GM18502 (cell line): ENCODE results near the gene PTMA.

Experiments
- ATAC-seq: cut with Tn5 transposase; IDR thresholded peaks from one replicate; pipeline ENCODE4 v1.9.1; 2021; ENCODE audit warnings: mild to moderate bottlenecking; ENCODE audit not compliant: unreplicated experiment, poor library complexity

The PTMA gene

GRCh38 chr2:231714639-231715498 is 6.5 kb downstream of the PTMA start:
- ATAC-seq: no peak

- no peak for ATAC-seq
Observed at GRCh38 chr2:231715499-231715837, 7.1 kb downstream of the PTMA start.

- ATAC-seq: no peak
Observed at GRCh38 chr2:231715988-231716616, 7.8 kb downstream of the PTMA start.

GRCh38 chr2:231716666-231717280 is 8.4 kb downstream of the PTMA start:
- ATAC-seq: no peak

GRCh38 chr2:231717281-231718171 is 9.2 kb downstream of the PTMA start:
- no peak for ATAC-seq

- no peak for ATAC-seq
Observed at GRCh38 chr2:231718799-231719198, 10.5 kb downstream of the PTMA start.

- ATAC-seq: peak; percentile 15
Observed at GRCh38 chr2:231720292-231720986, 12.1 kb downstream of the PTMA start.

GRCh38 chr2:231720987-231721966 is 13.0 kb downstream of the PTMA start:
- peak; percentile 82 for ATAC-seq

GRCh38 chr2:231722721-231723307 is 14.5 kb downstream of the PTMA start:
- ATAC-seq: no peak

- no peak for ATAC-seq
Observed at GRCh38 chr2:231725476-231725875, 17.2 kb downstream of the PTMA start.

GRCh38 chr2:231726276-231726675 is 18.0 kb downstream of the PTMA start:
- no peak for ATAC-seq

GRCh38 chr2:231727621-231728020 is 19.3 kb downstream of the PTMA start:
- no peak for ATAC-seq

GRCh38 chr2:231732604-231733003 is 24.3 kb downstream of the PTMA start:
- ATAC-seq: no peak

- ATAC-seq: no peak
Observed at GRCh38 chr2:231737761-231738160, 29.4 kb downstream of the PTMA start.

- ATAC-seq: no peak
Observed at GRCh38 chr2:231743376-231744116, 35.2 kb downstream of the PTMA start.

GRCh38 chr2:231745303-231746038 is 37.1 kb downstream of the PTMA start:
- ATAC-seq: no peak
